Endothelial cell (in vitro differentiated cells): Measurements from ENCODE around the gene MAP3K8. TPM values are rescaled to one million over a fixed set of nuclear protein-coding genes. Genes with fewer than 3 reads are reported as not detected.

Source experiments
- DNase-seq: peaks from one replicate; pipeline ENCODE4 v3.0.0; 2021; ENCODE audit warnings: low spot score
- H3K27ac Mint-ChIP-seq: one replicate; pipeline ENCODE4 v1.8.0; 2021; ENCODE audit warnings: mixed read lengths, inconsistent platforms; ENCODE audit not compliant: unreplicated experiment
- H3K27me3 Mint-ChIP-seq: one replicate; pipeline ENCODE4 v1.8.0; 2021; ENCODE audit warnings: mild to moderate bottlenecking, moderate library complexity, mixed read lengths, inconsistent platforms; ENCODE audit not compliant: unreplicated experiment
- H3K36me3 Mint-ChIP-seq: one replicate; pipeline ENCODE4 v1.8.0; 2021; ENCODE audit warnings: mild to moderate bottlenecking, low read depth, mixed read lengths, inconsistent platforms; ENCODE audit not compliant: unreplicated experiment
- H3K4me1 Mint-ChIP-seq: one replicate; pipeline ENCODE4 v1.8.0; 2021; ENCODE audit warnings: mild to moderate bottlenecking, mixed read lengths, inconsistent platforms; ENCODE audit not compliant: unreplicated experiment
- H3K4me3 Mint-ChIP-seq: one replicate; pipeline ENCODE4 v1.8.0; 2021; ENCODE audit warnings: mild to moderate bottlenecking, mixed read lengths, inconsistent platforms; ENCODE audit not compliant: unreplicated experiment
- H3K9me3 Mint-ChIP-seq: one replicate; pipeline ENCODE4 v1.8.0; 2021; ENCODE audit warnings: mixed read lengths, inconsistent platforms; ENCODE audit not compliant: unreplicated experiment
- CTCF ChIP-seq: fragments of 200-600 bp; sonication (generic); IDR thresholded peaks from one replicate; pipeline ENCODE4 v1.5.0; 2021; ENCODE audit warnings: antibody characterized with exemption; ENCODE audit not compliant: unreplicated experiment
- total RNA-seq: library from RNA; stranded (reverse); fragmentation: NEBNext Ultra II Directional; extraction: Animal tissue kit (Norgen Biotek cat#: 25700); gene quantifications from one replicate; pipeline ENCODE4 v1.2.1, GENCODE V29; 2021; ENCODE audit not compliant: unreplicated experiment

MAP3K8 gene
- total RNA-seq, 1 donor from 2014 or later = 6.2 TPM

DNA sequence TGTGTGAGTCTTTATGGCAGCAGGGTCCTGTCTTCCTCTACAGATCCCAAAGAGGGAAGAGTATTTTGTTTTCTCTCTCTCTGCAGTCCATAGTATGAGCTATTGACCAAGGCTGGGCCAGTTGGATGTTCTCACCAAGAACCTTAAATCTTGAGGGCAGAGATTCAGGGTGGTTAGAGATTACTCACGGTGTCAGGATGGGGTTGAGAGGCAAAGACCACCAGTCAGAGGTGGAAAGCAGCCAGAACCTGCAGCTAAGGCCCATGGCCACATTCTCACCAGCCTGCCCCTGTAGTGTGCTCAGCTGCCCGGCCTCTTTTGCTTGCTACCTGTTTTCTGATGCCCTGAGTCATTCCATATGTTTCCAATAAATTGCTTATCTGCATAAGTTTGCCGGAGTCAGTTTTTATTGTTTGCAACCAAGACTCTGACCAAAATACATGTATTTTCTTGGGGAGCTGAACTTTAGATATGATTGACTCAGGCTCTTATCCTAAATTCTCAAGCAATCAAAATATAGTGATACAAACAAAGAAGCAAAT is 67.0 kb downstream of the MAP3K8 start:
- H3K4me1 Mint-ChIP-seq = no peaks in the 10 kb centered on the region
- TF ChIP-seq CTCF = no peak
- H3K36me3 Mint-ChIP-seq = no peaks in the 10 kb centered on the region
- H3K4me3 Mint-ChIP-seq = no peak overlapping the region
- peaks cover 1% of the 10 kb centered on the region for H3K27me3 Mint-ChIP-seq
- no peak for DNase-seq
- no peaks in the 10 kb centered on the region for H3K9me3 Mint-ChIP-seq
- no peak overlapping the region for H3K27ac Mint-ChIP-seq

DNA sequence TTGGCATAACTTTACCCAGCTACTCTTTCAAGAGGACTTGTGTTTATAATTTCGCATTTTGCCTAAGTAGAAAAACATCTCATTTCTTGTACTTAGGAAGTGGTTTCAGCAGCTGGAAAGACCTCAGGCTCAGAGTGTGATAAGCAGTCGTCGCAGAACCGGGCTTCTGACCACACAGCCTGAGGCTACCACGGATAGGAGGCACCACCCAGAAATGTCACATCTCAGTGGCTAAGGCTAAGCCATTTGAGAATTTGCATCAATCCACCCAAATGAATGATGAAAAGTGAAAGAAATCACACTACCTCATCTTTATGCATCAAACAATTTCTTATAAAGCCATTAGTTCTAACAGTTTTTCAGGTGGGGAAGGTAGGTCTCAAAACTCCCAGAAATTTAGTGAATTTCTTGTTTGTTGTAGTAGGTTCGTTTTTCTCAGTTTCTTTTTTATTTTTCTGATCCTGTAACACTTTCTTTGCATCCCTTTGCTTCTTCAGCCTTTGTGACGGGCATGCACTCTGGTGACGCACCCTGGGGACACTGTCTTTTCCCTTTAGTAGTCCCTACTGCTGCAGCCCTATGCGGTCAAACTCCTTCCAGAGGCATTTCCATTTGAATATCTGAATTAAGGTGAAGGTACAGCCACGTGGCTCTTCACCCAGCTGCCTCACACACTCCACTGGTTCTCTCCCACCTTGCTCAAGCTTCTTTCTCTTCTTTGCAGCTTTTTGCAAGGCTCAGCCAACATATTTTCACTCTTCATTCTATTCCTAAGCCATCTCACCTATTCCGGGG is 68.5 kb downstream of the MAP3K8 start:
- no peaks in the 10 kb centered on the region for H3K9me3 Mint-ChIP-seq
- no peaks in the 10 kb centered on the region for H3K36me3 Mint-ChIP-seq
- no peak overlapping the region for H3K27ac Mint-ChIP-seq
- H3K27me3 Mint-ChIP-seq = no peaks in the 10 kb centered on the region
- no peak for DNase-seq
- TF ChIP-seq CTCF = no peak
- no peak overlapping the region for H3K4me3 Mint-ChIP-seq
- H3K4me1 Mint-ChIP-seq = no peaks in the 10 kb centered on the region

DNA sequence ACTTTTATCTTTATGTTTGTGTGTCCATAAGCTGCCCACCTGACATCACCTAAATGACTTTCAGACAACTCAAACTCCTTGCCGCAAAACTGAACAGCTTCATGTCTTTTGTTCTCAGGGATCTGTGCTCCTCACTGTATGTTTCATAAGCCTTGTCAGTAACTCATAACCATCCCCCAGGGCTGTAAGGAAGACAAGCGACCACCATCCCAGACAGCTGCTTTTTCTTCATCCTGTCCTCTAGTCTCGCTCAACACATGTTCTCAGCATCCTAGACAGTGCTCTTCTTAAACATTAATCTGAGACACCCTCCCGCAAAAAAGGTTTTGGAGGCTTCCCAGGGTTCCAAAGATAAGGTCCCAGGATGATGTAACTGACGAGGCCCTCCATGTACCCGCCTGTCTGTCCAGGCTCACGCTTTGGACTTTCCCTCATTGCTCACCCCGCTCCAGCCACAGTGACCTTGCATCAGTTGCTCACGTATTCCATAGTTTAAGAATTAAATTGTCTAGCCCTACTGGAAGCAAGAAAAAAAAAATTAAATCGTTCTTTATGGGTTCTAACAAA is 69.8 kb downstream of the MAP3K8 start:
- H3K27me3 Mint-ChIP-seq = no peaks in the 10 kb centered on the region
- no peak overlapping the region for H3K4me3 Mint-ChIP-seq
- TF ChIP-seq CTCF = no peak
- H3K27ac Mint-ChIP-seq = no peak overlapping the region
- H3K9me3 Mint-ChIP-seq = no peaks in the 10 kb centered on the region
- H3K36me3 Mint-ChIP-seq = no peaks in the 10 kb centered on the region
- DNase-seq = no peak
- no peaks in the 10 kb centered on the region for H3K4me1 Mint-ChIP-seq

DNA sequence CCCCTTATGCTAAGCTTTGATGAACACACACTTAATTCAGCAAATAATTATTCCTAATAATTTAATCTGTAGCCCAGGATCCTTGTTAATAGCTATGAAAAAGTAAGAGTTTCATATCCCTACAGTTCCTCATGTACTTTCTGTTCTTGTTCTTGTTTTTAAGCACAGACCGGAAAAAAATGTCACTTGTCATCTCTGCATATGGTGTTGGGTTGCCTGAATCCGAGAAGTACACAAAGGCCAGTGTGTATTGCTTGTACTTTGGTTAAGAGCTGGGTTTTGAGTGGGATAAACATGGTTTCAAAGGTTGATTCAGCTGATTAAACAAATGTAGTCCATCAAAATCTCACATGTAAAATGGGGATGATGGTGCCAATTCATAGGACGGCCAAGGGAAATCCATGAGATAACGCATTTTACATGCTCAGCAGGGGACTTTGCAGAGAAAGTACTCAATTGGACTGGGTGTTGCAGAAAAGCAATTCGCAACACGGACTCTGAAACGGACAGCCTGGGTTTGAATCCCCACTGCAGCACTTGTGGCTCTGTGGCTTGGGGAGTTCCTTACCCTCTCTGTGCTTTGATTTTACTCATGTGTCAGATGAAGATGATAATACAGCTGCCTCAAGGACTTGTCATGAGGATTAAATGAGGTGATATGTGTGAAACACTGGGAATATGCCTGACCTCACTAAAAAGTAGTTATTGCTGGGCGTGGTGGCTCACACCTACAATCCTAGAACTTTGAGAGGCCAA is 71.7 kb downstream of the MAP3K8 start:
- Mint-ChIP-seq H3K27me3 (no peaks in the 10 kb centered on the region), H3K27ac (no peak overlapping the region), H3K4me1 (no peaks in the 10 kb centered on the region), H3K9me3 (no peaks in the 10 kb centered on the region), H3K36me3 (no peaks in the 10 kb centered on the region), H3K4me3 (no peak overlapping the region)
- DNase-seq = no peak
- TF ChIP-seq CTCF = no peak
